ENCODE results near the gene DGCR8.

DGCR8 gene

DNA sequence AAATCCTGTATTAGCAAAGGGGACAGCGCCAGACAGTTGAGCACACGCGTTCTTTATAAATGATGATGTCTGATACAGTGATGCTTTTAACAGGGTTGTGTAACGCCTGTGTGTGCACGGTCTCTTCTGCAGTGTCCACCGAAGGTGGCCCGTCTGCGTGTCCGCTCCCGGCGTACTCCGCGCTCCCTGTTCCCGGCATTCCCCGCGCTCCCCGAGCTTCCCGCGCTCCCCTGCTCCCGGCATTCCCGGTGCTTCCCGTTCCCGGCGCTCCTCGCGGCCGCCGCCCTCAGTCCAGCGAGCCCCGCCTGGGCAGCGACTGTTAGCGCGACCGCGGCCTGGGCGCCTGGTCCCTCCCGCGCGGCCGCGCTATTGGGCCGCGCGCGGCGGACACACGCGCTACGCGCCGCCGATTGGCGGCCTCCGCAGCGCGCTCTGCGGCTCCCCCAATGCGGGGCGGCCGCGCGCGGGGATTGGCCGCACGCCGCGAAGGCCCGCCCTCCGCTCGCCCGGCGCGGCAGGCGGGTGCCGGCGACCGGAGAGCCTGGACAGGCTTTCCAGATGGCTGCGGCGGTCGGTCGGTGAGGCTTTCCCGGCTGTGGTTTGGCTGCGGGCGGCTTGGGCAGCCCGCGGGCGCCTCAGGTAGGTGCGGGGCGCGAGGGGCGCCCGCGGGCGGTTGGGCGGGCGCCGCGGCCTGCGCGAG lies at the start of gene DGCR8:
DGCR8 (plus strand) TSS at position 497 of the 700 bp plus-strand sequence. CDS start 5,723 bp downstream, outside the sequence.
- DNase-seq: peak; percentile 95

DNA sequence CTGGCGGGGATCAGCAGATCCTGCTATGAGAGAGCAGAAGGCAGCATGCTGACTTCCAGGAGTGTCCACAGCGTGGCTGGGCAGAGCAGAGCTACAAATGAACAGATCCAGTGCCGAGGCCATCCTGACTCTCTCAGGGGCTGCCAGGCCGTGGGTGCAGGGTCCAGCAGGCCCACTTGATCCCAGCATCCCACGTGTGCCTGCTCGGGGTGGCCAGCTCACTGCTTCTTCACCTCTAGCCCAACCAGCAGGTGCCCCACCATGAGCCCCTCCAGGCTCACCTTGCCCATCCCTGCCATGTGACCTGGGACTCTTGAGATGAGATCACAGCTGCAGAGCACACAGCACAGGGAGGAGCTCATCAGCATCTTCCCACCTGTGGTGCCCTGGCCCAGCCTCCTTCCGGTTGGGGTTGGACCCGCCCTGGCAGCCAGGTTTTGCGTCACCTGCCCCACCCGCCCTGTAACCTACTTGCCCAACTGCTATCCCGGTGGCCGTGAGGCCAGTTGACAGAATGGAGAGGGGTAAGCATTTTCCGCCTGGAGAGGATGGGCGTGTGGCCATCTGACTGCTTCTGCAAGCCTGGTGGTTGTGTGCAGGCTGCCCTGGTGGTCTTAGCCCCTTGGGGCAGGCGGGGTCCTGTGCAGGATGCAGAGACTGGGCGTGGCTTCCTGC lies 48.2 kb upstream of the DGCR8 start:
- no peak for DNase-seq

DNA sequence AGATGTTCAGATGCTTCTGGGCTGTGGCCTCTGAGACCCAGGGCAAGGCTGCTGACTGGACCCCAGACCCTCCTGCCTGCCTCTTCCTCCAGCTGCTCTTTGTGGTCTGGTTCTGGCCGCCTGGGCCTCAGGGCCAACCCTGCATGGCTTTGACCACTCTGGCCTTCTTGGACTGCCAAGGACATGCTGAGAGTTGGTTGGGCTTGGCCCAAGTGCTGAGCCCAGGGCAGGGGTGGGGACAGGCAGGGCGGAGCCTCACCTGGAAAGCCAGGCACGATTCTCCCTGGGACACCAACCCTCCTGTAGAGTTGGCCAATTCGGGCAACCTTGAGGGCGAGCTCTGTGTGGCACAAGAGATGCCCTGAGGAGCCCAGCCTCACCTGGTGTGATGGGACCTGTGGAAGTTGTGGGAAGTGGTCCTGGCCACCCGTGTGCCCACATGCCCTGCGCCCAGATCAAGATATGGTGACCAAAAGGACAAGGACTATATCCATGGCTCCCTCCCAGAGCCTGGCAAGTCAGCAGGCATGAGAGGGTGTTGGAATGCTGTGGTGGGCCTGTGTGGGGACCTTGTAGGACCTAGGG lies 47.5 kb upstream of the DGCR8 start:
- DNase-seq: no peak

GRCh38 chr22:20033045-20033706 lies 46.9 kb upstream of the DGCR8 start:
- peak; percentile 39 for DNase-seq

- no peak for DNase-seq
Measured at GRCh38 chr22:20034143-20034542, 45.9 kb upstream of the DGCR8 start.

GRCh38 chr22:20035375-20036083 lies 44.5 kb upstream of the DGCR8 start:
- no peak for DNase-seq

DNA sequence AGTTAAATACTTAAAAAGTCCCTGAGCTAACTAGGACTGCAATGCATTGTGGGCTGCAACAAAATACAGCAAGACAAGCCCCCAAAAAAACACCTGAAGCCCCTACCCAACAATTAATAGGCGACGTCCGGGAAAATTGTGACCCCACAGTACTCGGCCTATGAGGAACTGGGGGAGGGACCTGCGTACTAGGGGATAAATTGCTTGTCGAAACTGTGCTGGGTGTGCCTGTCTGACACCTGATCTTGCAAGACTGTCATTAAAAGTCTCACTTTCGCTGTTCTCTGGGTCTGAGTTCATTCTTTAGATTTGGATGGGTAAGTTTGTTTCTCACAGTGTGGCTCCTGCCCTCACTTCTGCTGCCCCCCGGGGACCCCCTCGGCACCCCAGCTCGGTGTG lies 44.0 kb upstream of the DGCR8 start:
- no peak for DNase-seq

GRCh38 chr22:20036535-20037392 lies 43.3 kb upstream of the DGCR8 start:
- no peak for DNase-seq

- no peak for DNase-seq
Measured at GRCh38 chr22:20037419-20037818, 42.6 kb upstream of the DGCR8 start.

DNA sequence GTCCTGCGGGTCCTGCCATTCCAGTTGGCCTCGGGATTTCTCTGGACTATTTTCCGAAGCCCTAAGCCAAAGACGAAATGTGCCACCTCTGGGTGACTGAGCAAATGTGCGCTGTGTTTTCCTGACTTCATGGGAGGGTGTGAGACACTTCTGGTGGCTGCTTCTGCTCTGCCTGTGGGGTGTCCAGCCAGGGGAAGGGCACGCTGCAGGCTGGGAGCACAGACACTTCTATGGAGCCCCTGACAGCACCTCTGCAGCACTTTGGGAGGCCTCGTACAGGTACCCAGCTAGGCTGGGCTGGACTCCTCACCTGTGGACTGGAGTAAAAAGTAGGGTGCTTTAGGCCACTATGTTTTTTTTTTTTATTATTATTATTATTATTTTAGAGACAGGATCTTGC lies 41.5 kb upstream of the DGCR8 start:
- DNase-seq: no peak

DNA sequence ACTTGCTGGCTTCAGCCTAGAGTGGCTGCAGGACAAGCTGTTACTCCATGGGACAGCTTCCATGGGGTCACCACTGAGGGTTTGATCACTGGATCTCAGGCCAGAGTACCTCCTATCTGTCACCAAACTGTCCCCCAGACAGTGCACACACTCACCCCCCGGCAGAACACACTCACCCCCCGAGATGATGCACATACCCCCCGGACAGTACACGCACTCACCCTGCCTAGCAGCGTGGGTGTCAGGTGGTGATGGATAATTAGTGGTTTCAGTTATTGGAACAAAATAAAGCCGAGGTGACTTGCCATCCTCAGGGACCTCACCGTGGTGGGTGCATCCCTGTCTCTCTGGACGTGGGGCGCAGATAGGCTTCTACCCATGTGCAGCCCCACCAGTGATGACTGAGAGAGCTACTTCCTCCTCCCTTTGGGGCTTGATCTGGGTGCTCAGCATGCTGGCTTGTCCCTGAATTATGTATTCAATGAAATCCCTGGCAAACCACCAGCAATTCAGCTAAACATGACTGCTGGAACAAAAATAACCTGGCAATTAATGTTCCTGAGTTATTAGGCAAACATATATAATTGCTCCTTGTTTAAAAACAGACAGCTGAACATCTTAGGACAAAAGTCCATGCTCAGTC lies 40.2 kb upstream of the DGCR8 start:
- DNase-seq: no peak

DNA sequence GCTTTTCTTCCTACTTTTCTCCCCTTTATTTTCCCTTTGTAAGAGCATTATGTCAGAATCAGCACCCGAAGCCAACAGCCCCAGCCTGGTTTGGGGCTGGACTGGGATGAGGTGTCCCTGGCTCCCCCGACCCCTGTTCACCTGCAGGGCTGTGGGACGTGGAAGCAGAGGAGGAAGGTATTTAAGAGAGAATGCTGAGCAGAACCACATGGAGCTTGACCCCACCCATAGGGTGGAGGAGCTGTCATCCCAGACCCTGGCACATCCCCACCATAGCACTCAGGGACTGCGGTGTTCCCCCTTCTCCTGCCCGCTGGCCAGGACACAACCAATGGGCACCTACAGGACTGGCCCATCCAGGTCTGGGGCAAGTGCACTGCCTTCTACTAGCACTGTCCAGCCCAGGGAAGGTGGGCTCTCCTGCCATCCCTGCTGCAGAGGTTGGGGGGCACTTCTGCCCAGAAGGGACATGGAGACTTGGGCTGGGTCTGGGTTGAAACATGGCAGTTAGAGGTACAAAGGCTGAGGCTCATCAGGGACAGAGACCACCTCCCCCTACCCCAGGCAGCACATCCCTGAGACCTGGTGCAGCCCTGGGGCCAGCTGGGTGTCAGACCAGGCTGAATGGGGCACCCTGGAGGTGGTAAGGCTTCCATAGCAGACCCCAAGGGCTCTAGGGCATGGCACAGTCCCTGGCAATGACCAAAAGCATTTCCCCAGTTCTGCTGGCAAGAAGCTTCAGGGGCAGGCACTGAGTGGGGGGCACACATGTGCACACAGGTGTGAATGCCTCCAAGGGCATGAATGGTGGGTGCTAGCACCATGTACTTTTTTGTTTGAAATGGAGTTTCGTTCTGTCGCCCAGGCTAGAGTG lies 39.5 kb upstream of the DGCR8 start:
- DNase-seq: no peak

DNA sequence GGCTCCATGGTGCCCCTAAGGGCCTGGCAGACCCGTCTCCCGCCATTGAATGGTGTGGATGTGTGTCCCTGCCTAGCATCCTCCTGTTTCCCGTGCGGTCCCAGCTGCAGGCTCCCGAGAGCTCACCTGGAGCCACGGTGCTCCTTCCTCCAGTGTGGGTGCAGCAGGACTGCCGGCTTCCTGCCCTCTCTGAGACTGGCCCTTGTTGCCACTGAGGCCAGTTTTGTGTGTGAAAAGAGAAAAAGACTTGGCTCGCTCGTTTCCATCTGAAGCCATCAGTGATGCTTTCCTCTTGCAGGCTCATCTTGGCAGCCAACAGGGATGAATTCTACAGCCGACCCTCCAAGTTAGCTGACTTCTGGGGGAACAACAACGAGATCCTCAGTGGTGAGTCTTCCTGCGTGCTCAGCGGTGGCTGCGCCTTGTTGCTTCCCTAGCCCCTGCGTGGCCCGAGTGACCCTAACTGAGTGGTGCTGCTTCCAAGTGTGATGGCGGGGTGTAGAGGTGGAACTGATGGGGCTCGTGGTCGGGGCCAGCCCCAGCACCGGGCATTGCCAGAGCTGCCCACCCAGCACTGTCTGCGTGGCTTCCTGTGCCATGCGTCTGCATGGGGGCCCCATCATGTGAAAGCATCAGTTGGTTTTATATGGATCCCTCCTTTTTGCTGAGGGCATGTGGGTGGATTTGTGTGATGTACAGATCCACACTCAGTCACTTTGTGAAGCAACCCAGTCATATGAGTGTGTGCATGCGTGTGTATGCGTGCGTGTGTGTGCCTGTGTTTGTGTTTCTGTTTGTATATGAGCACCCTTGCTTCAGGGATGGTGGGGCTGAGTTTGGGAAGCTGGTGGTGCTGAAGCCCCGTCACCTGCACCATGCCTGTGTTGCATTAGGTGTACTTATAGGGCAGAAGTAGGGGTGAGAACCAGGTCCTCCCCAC lies 36.7 kb upstream of the DGCR8 start:
- no peak for DNase-seq

DNA sequence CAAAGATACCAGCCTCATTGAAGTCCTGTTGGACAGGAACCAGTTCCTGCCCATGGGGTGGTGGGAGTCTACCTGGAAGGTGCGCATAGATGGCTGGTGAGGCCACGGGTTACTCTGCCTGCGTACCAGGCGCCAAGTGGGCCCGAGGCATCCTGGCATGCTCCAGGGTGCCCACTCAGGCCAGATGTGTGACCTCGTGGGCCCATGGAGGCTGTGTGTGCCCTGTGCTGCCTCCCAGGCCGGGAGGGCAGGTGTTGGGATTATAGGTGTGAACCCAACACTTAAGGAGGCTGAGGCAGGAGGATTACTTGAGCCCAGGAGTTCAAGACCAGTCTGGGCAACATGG lies 36.1 kb upstream of the DGCR8 start:
- no peak for DNase-seq

- no peak for DNase-seq
Measured at GRCh38 chr22:20044495-20045151, 35.4 kb upstream of the DGCR8 start.

- no peak for DNase-seq
Measured at GRCh38 chr22:20046730-20047129, 33.3 kb upstream of the DGCR8 start.

- DNase-seq: no peak
Measured at GRCh38 chr22:20051927-20052308, 28.1 kb upstream of the DGCR8 start.

DNA sequence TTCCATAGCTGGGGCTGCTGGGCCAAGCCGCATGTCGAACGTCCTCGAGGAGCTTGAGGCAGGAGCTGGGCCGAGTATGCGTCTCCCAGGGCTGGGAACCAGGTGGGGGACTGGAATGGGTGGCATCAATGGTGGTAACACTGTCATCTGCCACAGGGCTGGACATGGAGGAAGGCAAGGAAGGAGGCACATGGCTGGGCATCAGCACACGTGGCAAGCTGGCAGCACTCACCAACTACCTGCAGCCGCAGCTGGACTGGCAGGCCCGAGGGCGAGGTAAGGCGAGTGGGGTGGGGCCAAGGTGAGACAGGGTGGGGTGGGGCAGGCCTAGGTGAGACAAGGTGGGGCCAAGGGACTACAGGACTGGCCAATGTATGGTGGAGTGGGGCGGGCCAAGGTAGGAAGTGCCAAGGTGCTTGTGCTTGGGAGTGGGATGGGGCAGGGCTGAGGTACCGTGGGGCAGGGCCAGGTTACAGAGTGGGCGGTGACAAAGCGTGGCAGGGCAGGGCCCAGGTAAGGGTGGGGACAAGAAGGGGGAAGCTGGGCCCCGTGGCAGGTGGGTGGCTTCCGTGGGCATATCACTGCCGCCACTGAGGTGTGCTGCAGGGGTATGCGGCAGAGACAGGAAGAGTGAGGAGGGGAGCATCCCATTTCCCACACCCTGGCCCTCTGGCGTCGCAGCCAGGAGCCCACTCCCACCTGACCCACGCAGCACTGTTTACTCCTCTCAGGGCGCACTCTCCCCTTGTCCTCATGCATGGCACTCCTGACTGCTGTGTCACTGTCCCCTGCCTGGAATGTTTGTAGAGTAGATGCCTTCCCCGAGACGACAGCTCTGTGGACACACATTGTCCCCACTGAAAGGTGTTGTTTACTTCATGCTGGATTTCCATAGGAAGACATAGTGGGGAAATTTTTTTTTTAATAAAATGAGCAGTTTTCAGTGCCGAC lies 27.5 kb upstream of the DGCR8 start:
- DNase-seq: no peak
